ENCODE results near the gene CACNA1C. TPM values are rescaled to one million over a fixed set of nuclear protein-coding genes. Genes with fewer than 3 reads are reported as not detected.

The CACNA1C gene
- total and polyA plus RNA-seq, 5 donors: 34.6 to 163 (median 123) TPM

DNA sequence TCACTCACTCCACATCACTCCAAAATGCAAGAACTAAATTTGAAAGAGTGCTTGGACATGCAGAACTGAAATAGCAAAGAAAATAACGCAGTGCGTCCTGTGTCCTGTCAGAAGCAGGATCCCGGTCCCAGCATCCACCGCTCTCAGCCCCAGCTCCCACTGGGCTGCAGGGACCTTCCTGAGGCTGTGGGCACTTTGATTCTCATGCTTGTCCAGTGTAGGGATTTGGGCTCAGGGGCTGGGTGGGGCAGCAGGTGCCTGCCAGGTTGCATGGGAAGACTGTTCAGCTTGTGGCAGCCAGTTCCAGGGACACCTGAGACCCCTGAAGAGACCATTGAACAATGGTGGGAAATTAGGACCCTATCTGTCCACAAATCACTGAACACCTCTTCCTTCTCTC is 602.0 kb downstream of the CACNA1C start:
- H3K27me3 ChIP-seq (ENCODE audit: control insufficient read depth, insufficient read depth): no peaks in the 10 kb centered on the region
- no peak overlapping the region for H3K4me3 ChIP-seq (ENCODE audit: low read length)
- H3K4me1 ChIP-seq (ENCODE audit: control insufficient read depth, insufficient read depth, low read length): no peaks in the 10 kb centered on the region
- no peaks in the 10 kb centered on the region for H3K9me3 ChIP-seq (ENCODE audit: control insufficient read depth, low read length)
- H3K27ac ChIP-seq (ENCODE audit: low read length): no peak overlapping the region
- DNase-seq (no peak), ATAC-seq (no peak)
- intact Hi-C loops (cut with DNase I): no loop called here
- WGBS: 62% methylated on average over 4 of the region's 4 CpGs

DNA sequence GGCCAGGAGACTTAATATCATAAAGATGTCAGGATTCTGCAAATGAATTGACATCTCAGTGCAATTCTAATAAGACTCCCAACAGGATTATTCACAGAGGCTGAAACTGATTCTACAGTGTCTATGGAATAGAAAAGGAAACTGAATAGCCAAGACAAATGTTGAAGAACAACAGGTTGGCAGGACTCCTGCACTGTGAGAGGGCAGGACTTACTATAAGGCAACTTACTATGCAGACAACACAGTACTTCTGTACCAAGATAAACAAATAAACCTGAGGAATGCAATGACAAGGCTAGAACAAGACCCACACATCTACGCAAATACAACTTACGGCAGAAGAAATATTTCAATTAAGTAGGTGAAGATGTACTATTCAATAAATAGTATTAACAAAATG is 609.7 kb downstream of the CACNA1C start:
- ATAC-seq: no peak
- H3K9me3 ChIP-seq (ENCODE audit: control insufficient read depth, low read length): no peaks in the 10 kb centered on the region
- no peak overlapping the region for H3K27ac ChIP-seq (ENCODE audit: low read length)
- H3K4me3 ChIP-seq (ENCODE audit: low read length): no peak overlapping the region
- intact Hi-C loops (cut with DNase I): no loop called here
- no peaks in the 10 kb centered on the region for H3K27me3 ChIP-seq (ENCODE audit: control insufficient read depth, insufficient read depth)
- no peak for DNase-seq
- H3K4me1 ChIP-seq (ENCODE audit: control insufficient read depth, insufficient read depth, low read length): no peaks in the 10 kb centered on the region
- WGBS: 95% methylated on average over 2 of the region's 2 CpGs

DNA sequence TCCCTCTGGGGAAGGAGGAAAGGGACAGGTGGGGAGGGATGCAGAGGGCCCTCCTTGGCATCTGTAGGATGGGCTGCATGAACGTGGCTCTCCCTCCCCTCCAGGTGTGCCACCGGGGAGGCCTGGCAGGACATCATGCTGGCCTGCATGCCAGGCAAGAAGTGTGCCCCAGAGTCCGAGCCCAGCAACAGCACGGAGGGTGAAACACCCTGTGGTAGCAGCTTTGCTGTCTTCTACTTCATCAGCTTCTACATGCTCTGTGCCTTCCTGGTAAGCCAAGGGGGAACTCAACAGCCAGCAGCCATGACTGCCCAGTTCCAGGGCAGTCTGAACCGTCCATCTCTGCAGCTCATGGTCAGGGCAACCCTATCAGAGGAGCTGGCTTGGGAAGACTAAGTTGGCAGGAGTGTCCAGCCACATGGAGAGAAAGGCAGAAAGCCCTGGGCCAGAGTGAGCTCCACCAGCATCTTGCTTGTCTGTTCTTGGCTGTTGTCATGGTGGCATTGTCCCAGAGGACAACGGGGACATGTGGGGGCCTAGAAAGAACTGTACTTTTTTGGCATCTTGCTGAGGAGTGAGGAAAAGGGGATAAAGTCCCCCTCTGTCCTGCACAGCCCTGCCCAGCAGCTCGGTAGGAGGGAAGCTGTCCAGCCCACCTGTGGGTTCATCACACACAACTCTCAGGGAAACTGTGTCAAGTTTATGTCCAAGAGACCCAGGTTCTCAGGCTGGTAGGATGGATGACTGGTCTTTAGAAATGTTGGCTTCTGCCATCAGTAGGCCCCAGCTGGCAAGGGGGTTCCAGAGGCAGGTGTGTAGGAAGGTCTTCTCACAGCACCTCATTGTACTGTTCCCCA is 612.2 kb downstream of the CACNA1C start:
- DNase-seq (no peak), ATAC-seq (no peak)
- H3K9me3 ChIP-seq (ENCODE audit: control insufficient read depth, low read length): no peaks in the 10 kb centered on the region
- H3K4me3 ChIP-seq (ENCODE audit: low read length): no peak overlapping the region
- no peaks in the 10 kb centered on the region for H3K27me3 ChIP-seq (ENCODE audit: control insufficient read depth, insufficient read depth)
- WGBS: 88% methylated on average over 7 of the region's 7 CpGs
- intact Hi-C loops (cut with DNase I): no loop called here
- no peak overlapping the region for H3K27ac ChIP-seq (ENCODE audit: low read length)
- H3K4me1 ChIP-seq (ENCODE audit: control insufficient read depth, insufficient read depth, low read length): no peaks in the 10 kb centered on the region

DNA sequence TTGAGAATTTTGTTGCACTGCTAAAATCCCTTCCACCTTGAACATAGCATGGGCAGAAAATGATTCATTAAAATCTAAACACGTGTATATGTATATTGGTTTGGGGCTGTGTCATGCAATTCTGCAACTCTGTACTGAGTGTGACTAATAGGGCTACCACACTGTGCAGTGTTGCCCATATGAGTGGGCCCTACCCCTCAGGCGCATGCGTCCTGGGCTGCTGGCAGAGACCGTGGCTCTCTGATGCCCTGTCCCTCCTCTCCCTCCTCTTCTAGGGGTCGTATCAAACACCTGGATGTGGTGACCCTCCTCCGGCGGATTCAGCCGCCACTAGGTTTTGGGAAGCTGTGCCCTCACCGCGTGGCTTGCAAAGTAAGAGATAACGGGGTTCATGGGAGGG is 613.6 kb downstream of the CACNA1C start:
- no peak for ATAC-seq
- WGBS: 90% methylated on average over 11 of the region's 11 CpGs
- no peak for DNase-seq
- Histone ChIP-seq H3K27ac (ENCODE audit: low read length) (no peak overlapping the region), H3K9me3 (ENCODE audit: control insufficient read depth, low read length) (no peaks in the 10 kb centered on the region), H3K4me3 (ENCODE audit: low read length) (no peak overlapping the region), H3K27me3 (ENCODE audit: control insufficient read depth, insufficient read depth) (no peaks in the 10 kb centered on the region), H3K4me1 (ENCODE audit: control insufficient read depth, insufficient read depth, low read length) (no peaks in the 10 kb centered on the region)
- intact Hi-C loops (cut with DNase I): no loop called here

DNA sequence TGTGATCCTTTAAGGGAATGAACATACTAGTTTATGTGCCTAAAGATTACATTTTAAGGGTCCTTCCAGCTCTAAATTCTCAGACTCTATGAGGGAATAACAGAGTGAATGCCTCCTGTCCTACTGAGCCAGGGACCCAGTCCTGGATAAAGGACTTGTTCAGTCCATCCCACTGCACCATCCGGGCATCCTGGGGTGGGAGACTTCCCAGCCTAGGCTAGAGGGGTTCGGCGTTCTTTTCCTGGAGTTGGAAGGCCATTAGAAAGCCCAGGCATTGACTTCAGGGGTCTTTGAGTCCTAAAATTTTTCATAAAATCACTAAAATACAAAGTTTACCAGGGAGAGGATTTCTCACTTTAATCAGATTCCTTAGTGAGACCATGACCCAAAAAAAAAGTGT is 614.1 kb downstream of the CACNA1C start:
- no peaks in the 10 kb centered on the region for H3K4me1 ChIP-seq (ENCODE audit: control insufficient read depth, insufficient read depth, low read length)
- no peak for ATAC-seq
- H3K4me3 ChIP-seq (ENCODE audit: low read length): no peak overlapping the region
- H3K9me3 ChIP-seq (ENCODE audit: control insufficient read depth, low read length): no peaks in the 10 kb centered on the region
- no peak overlapping the region for H3K27ac ChIP-seq (ENCODE audit: low read length)
- 95% methylated on average over 3 of the region's 3 CpGs for WGBS
- no peak for DNase-seq
- intact Hi-C loops (cut with DNase I): no loop called here
- H3K27me3 ChIP-seq (ENCODE audit: control insufficient read depth, insufficient read depth): no peaks in the 10 kb centered on the region

DNA sequence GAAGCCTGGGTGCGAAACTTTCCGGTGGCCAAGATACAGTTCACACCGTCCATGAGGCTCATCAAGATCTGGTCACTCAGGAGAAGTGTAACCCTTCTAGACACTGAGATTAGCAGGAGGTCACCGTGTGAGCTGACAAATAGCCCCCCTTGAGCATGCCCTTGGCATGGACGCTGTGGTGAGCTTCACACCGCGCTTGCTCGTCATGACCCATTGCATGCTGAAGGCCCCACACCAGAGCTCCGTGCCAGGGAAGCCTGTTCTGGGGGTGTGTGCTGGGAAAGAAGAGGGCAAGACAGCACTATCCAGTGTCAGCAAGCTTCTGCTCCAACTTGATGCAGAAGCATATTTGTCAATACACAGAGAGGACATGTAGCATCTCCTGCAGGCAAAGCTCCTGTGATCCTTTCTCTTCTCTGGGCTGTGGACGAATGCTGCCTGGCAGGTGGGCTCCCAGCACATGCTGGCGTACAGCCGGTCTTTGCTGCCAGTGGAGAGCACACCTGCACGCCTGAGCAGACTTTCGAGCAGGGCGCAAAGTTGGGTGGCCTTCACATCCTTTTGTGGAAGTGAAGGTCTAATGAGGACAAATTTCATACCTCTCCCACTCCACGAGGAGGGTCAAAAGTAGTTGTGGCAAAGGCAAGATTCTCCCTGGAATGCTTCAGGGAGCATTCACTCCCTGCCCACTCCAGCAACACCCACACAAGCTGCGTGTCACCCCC is 615.1 kb downstream of the CACNA1C start:
- no peak overlapping the region for H3K27ac ChIP-seq (ENCODE audit: low read length)
- no peaks in the 10 kb centered on the region for H3K27me3 ChIP-seq (ENCODE audit: control insufficient read depth, insufficient read depth)
- ATAC-seq: no peak
- H3K4me3 ChIP-seq (ENCODE audit: low read length): no peak overlapping the region
- WGBS: 86% methylated on average over 17 of the region's 17 CpGs
- no peak for DNase-seq
- intact Hi-C loops (cut with DNase I): no loop called here
- no peaks in the 10 kb centered on the region for H3K4me1 ChIP-seq (ENCODE audit: control insufficient read depth, insufficient read depth, low read length)
- no peaks in the 10 kb centered on the region for H3K9me3 ChIP-seq (ENCODE audit: control insufficient read depth, low read length)

DNA sequence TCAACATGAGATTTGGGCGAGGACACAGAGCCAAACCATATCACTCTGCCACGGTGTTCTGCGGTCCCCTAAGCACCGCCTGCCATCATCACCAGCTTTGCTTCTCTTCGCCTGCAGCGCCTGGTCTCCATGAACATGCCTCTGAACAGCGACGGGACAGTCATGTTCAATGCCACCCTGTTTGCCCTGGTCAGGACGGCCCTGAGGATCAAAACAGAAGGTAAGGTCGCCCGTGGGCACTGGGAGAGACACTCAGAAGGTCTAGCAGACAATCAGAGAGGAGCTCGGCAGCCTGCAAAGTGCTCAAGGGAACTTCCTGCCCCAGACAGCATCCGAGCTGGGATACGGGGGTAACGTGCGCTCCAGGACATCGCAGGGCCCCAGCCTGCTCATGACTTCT is 616.0 kb downstream of the CACNA1C start:
- no peaks in the 10 kb centered on the region for H3K27me3 ChIP-seq (ENCODE audit: control insufficient read depth, insufficient read depth)
- no peak overlapping the region for H3K4me3 ChIP-seq (ENCODE audit: low read length)
- DNase-seq: no peak
- no peak overlapping the region for H3K27ac ChIP-seq (ENCODE audit: low read length)
- H3K4me1 ChIP-seq (ENCODE audit: control insufficient read depth, insufficient read depth, low read length): no peaks in the 10 kb centered on the region
- intact Hi-C loops (cut with DNase I): no loop called here
- ATAC-seq: no peak
- no peaks in the 10 kb centered on the region for H3K9me3 ChIP-seq (ENCODE audit: control insufficient read depth, low read length)
- 92% methylated on average over 17 of the region's 17 CpGs for WGBS

DNA sequence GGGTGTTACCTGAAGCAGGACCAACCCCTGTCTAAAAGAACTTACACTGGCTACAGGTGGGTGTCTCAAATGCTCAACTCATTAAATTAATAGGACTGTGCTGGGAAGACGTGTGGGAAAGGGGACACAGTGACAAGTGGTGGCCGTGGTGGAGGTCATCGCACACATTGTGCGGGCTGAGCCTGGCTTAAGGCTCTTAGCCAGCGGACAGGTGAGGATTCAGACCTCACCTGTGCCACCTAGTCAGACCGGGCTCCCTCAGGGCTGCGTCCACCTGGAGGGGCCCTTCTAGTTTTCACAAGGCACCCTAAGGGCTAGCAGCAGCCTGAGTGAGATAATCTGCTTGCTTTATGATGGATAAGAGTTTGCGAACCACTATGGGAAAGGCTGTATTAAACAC is 616.8 kb downstream of the CACNA1C start:
- intact Hi-C loops (cut with DNase I): no loop called here
- Histone ChIP-seq H3K9me3 (ENCODE audit: control insufficient read depth, low read length) (no peaks in the 10 kb centered on the region), H3K4me3 (ENCODE audit: low read length) (no peak overlapping the region), H3K27me3 (ENCODE audit: control insufficient read depth, insufficient read depth) (no peaks in the 10 kb centered on the region), H3K4me1 (ENCODE audit: control insufficient read depth, insufficient read depth, low read length) (no peaks in the 10 kb centered on the region), H3K27ac (ENCODE audit: low read length) (no peak overlapping the region)
- no peak for ATAC-seq
- 92% methylated on average over 8 of the region's 8 CpGs for WGBS
- no peak for DNase-seq

DNA sequence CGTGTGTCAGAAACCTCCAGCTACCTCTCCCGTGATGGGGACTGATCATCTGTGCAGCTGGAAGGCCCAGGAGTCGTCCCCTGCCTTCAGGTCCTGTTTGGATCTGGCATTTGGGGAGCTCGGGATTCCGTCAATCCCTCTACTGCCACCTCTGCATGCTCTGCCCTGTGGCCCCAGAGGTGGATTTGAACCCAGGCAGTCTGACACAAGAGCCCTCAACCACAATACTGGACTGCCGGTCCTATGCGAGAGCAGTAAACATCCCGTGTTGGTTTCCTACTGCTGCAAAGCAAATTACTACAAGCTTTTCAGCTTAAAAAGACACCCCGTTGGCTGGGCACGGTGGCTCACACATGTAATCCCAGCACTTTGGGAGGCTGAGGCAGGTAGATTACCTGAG is 620.1 kb downstream of the CACNA1C start:
- Histone ChIP-seq H3K4me3 (ENCODE audit: low read length) (no peak overlapping the region), H3K4me1 (ENCODE audit: control insufficient read depth, insufficient read depth, low read length) (no peaks in the 10 kb centered on the region), H3K9me3 (ENCODE audit: control insufficient read depth, low read length) (no peaks in the 10 kb centered on the region), H3K27ac (ENCODE audit: low read length) (no peak overlapping the region), H3K27me3 (ENCODE audit: control insufficient read depth, insufficient read depth) (no peaks in the 10 kb centered on the region)
- no peak for ATAC-seq
- WGBS: 97% methylated on average over 10 of the region's 10 CpGs
- intact Hi-C loops (cut with DNase I): no loop called here
- DNase-seq: no peak

DNA sequence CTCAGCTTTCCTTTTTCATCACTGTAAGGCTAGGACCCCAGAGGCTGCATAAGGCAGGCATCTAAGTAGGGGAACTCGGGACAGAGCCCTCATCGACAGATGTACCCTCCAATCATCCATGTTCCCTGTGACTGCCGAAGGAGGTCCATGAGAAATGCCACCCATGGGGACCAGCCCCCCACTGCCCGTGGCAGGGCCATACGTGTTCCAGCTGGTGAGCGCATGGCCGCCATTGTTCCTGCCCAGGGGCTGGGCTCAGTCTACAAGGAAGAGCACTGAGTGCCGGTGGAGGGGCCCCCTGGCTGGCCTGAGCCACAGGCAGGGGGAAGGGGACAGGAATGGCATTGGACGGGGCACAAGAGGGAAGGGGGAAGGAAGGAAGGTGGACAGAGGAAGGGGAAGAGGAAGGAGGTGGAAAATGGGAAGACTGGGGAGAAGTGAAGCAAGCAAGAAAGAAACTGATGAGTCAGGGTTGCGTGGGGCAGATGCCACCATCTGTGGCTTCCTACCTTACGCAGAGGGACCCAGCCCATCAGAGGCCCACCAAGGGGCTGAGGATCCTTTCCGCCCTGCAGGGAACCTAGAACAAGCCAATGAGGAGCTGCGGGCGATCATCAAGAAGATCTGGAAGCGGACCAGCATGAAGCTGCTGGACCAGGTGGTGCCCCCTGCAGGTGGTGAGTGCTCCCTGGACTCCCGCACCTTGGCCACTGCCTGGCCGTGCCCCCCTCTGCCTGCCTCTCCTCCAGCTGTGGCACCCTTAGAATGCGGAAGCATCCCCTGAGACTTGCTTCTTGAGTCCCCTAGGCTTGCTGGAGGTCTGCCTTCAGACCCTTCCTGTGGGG is 621.4 kb downstream of the CACNA1C start:
- no peak for ATAC-seq
- 93% methylated on average over 18 of the region's 18 CpGs for WGBS

DNA sequence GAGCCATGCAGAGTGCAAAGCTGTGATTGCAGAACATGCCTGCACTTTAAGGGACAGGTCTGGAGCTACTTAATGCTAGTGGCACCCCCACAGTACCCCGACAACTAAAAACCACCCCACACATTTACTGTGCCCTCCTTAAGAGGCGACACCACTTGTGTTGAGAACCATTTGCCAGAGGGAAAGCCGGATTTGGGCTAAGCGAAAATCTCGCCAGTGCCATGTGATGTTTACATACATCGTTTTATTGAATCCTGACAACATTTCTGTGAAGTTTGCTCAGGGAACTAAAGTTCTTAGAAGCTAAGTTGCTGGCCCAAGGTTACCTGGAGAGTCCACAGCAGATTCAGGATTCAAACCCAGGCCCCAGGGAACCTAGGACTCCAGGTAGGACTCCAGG is 623.0 kb downstream of the CACNA1C start:
- Histone ChIP-seq H3K4me3 (ENCODE audit: low read length) (no peak overlapping the region), H3K4me1 (ENCODE audit: control insufficient read depth, insufficient read depth, low read length) (no peaks in the 10 kb centered on the region), H3K9me3 (ENCODE audit: control insufficient read depth, low read length) (no peaks in the 10 kb centered on the region), H3K27me3 (ENCODE audit: control insufficient read depth, insufficient read depth) (no peaks in the 10 kb centered on the region), H3K27ac (ENCODE audit: low read length) (no peak overlapping the region)
- ATAC-seq (no peak), DNase-seq (no peak)
- intact Hi-C loops (cut with DNase I): no loop called here
- 79% methylated on average over 6 of the region's 6 CpGs for WGBS

More for the DNA sequence above, 621.4 kb downstream of the CACNA1C start:
- no peaks in the 10 kb centered on the region for H3K9me3 ChIP-seq (ENCODE audit: control insufficient read depth, low read length)
- intact Hi-C loops (cut with DNase I): no loop called here
- peak in 1 of 3 donors; percentile 51 for DNase-seq
- H3K27me3 ChIP-seq (ENCODE audit: control insufficient read depth, insufficient read depth): no peaks in the 10 kb centered on the region
- no peak overlapping the region for H3K27ac ChIP-seq (ENCODE audit: low read length)
- H3K4me3 ChIP-seq (ENCODE audit: low read length): no peak overlapping the region
- H3K4me1 ChIP-seq (ENCODE audit: control insufficient read depth, insufficient read depth, low read length): no peaks in the 10 kb centered on the region
